Vagina (tissue), 2 donors: ENCODE data around the gene LRIT3.

Experiments used
- CTCF ChIP-seq, 3 experiments: fragments of 450-650 bp in 2 of 3; fragments of 200-600 bp in 1 of 3; sonication (generic) in 1 of 3; IDR thresholded peaks; one replicate each; pipeline ENCODE4 v1.5.1; 2017 to 2019; ENCODE audit warnings: antibody characterized with exemption in 3 of 3, mild to moderate bottlenecking in 2 of 3, moderate library complexity in 2 of 3
- POLR2A ChIP-seq, 2 donors: fragments of 450-650 bp; IDR thresholded peaks; one replicate each; pipeline ENCODE4 v1.6.1; 2017; ENCODE audit warnings: antibody characterized with exemption in 2 of 2, mild to moderate bottlenecking in 2 of 2, moderate library complexity in 2 of 2
- POLR2AphosphoS5 ChIP-seq, 2 donors: sonication (generic); formaldehyde crosslinking; IDR thresholded peaks; one replicate each; pipeline ENCODE4 v1.9.0; 2017; ENCODE audit warnings: antibody characterized with exemption in 2 of 2, mild to moderate bottlenecking in 2 of 2, low read depth in 1 of 2; ENCODE audit not compliant: insufficient read depth in 1 of 2

GRCh38 chr4:109916027-109916409, 68.1 kb downstream of the LRIT3 start:
- TF ChIP-seq CTCF (IDR thresholded peaks at IDR 0.05) (no peak), POLR2AphosphoS5 (IDR thresholded peaks at IDR 0.05; ENCODE audit: insufficient read depth in 1 of 2, low read depth in 1 of 2) (no peak), POLR2A (IDR thresholded peaks at IDR 0.05) (no peak)
